ENCODE data around the gene BTLA.
"Not testable (repeated sequence)": the region's sequence is repeated elsewhere in the genome, so short reads cannot be mapped to it uniquely, and the experiment has no call there.

BTLA gene

DNA sequence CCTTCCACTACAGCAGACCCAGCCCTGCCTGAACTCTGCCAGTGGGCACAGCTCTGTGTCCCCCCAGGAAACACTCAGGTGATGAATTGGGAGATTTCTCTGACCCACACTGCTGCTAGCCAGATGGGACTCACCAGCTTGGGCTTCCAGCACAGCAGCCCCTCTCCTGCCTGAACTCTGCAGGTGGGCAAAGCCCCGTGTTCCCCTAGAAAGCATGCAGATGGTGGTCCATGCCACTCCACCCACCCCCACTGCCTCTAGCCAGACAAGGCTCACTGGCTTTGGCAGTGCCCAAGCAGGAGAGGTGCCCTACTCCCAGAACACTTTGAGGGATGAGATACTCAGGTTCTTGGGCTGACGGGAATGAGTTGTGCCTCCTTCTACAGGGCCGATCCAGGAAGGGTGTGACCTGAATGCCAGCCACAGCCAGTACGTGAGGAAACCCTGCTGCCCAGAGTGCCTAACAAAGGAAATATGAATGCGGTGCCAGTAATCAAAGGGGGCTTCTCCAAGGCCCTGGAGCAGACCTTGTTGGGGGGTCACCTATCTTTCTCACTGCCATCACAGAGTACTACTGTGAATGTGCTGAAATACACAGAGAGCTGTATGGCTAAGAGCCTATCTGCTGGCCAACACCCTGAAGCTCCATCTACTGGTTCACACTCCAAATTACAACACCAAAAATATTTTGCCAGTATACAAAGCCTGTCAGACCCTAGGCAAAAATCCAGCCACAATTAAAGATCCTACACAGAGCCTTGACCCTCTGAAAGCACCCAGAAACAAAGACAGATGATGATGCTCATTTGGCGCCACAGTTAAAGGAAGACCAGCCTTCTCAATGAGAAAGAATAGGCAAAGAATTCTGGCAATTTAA, 61.9 kb downstream of the BTLA start:
- DNase-seq = no peak

DNA sequence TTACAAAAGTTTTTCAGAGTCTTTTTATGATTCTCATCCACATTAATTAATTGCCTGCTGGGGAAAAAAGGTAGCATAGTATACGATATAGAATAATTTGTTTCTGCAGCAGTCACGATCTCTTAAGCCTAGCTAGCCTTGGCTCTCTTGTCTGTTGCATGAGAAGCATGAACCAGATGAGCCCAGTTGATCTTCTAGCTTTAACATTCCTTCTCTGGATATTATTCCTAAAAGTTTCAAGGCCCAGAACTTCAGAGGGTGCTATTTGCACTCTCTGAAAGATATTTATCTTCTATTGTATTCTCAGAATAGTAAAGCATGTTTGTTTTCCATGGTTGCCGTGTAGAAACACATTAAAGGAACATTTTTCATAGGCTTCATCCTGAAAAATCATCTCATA, 69.3 kb downstream of the BTLA start:
- no peak for DNase-seq

DNA sequence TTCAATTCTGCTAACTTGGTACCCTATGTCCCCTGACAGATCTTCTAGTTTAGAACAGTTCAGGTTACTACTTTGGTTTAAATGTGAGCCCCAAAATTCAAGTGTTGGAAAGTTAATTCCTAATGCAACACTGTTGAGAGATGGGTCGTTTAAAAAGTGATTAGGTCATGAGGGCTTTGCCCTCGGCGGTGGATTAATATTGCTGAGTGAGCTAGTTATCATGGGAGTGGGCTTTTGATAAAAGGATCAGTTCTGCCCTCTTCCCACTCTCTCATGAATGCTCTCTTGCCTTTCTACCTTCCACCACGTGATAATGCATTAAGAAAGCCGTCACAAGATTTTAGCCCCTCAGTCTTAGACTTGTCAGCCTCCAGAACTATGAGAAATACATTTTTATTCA, 72.1 kb downstream of the BTLA start:
- DNase-seq = no peak

DNA sequence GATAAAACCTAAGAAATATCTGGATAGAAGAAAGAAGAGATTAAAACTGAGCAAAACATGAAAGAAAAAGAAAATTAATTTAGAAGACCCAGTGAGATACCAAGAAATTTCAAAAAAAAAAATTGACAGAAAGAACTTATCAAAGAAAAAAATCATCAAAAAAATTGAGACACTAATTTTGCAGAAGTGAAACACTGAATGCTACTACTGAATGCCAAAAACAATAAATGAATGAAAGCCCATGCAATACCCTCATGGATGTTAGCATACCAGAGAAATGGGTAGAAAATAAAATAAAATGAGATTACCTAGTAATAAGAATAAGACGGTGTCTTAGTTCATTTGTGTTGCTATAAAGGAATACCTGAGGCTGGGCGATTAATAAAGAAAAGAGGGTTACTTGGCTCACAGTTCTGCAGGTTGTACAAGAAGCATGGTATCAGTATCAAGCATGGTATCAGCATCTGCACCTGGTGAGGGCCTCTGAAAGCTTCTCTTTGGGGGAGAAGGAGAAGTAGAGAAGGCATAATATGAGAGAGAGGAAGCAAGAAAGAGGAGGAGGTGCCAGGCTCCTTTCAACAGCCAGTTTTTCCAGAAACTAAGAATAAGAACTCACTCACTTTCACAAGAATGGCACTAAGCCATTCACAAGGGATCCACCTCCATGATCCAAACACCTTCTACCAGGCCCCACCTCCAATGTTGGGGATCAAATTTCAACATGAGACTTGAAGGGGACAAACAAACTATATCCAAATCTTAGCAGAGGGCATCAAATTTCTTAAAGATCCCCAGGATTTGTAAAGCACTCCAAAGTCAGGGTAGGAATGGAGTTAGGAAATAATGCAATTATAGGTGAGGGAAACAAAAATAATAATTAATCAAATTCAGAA, 73.2 kb downstream of the BTLA start:
- DNase-seq = no peak

DNA sequence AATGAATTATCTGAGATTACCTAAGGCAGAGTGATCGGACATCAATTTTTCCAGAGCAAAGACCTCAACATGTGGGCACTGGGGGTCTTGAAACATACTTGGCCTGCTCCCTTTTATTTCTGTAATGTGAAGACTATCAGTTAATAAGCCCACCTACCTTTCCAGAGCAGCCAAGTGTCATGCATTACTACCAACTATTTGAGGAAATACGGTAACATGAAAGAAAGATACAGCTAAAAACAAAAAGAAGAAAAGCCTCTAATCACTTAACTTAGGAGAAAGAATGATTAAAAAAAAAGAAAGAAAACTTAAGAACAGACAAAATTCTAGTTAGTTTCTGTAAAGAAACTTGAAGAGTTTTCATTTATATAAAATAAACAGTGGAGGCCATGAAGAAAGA, 73.9 kb downstream of the BTLA start:
- no peak for DNase-seq

DNA sequence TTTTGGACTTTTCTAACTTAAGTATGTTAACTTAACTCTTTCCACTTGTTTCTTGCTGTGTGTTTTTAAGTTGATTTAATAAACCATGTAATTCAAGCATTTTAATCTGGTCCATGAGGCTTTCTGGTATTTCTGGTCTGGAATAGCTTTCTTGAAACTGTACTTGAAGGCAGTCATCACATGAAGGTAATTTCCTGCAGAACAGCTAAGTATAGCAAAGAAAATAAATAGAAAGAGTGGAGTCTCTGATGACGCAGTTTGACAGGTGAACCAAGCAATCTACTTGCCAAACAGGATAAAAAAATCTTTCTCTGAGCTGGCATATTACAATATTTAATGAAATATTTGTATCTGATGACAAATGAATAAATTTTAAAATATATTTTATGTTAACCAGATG, 74.9 kb downstream of the BTLA start:
- no peak for DNase-seq

DNA sequence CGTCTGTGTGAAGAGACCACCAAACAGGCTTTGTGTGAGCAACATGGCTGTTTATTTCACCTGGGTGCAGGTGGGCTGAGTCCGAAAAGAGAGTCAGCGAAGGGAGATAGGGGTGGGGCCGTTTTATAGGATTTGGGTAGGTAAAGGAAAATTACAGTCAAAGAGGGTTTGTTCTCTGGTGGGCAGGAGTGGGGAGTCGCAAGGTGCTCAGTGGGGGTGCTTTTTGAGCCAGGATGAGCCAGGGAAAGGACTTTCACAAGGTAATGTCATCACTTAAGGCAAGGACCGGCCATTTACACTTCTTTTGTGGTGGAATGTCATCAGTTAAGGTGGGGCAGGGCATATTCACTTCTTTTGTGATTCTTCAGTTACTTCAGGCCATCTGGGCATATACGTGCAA, 76.4 kb downstream of the BTLA start:
- DNase-seq = not testable (repeated sequence)

DNA sequence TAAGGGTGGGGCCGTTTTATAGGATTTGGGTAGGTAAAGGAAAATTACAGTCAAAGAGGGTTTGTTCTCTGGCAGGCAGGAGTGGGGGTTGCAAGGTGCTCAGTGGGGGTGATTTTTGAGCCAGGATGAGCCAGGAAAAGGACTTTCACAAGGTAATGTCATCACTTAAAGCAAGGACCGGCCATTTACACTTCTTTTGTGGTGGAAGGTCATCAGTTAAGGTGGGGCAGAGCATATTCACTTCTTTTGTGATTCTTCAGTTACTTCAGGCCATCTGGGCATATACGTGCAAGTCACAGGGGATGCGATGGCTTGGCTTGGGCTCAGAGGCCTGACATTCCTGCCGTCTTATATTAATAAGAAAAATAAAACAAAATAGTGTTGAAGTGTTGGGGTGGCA, 80.7 kb downstream of the BTLA start:
- DNase-seq = not testable (repeated sequence)

DNA sequence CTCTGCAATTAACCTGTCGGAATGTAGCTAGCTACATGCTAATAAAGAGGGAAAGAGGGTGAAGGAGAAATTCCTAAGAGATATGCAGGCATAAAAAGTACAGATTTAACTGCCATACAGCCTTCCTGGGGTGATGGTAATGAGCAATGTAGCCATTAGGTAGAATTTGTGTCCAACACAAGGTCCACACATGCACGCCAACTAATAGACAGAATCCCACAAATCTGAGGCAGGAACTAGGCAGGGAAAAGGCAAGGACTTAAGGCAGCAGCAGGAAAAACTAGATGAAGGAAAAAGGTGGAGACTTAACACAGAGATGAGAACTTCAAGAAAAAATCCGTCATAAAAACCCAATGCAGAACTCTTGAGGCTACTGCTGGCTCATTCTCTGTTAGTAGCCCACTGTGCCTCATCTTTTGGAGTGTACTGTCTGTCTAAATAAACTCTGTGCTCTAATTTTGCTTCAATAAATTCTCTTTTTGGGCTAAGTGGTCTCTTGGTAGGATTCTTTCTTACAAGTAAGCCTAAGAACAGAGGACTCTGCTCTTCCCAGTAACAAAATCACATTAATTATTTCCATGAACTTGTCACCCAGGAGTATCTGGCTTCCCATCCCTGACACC, 81.5 kb downstream of the BTLA start:
- no peak for DNase-seq

DNA sequence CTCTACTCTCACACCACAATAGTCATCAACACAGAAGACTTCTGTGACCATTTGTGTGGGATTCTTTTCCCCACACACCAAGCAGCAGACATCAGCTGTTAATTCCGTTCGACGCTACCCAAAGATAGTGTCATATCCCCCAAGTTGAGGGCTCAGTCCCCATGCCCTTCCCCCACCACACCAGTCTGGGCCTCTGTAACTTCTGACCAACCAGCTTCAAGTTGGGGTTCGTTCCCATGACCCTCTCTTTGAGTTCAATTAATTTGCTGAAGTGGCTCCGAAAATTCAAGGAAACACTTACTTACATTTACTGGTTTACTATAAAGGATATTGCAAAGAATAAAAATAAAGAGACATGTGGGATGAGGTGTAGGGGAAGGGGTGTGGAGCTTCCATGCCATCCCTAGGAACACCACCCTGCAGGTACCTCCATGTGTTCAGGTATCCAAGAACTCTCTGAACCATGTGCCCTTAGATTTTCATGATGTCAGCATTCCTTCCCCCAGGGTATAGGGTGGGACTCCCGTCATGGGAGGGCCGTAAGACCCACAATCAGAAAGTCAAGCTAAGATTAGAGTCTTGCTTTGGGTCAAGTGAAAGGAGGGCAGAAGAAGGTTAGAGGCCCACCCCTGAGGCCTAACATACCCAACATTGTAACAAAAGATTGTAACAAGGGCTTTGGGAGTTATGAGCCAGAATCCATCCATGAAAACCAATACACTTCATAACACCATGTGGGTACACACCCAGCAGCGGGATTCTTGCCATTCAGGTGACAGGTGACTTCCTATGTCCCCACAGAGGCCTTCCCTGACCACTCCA, 82.7 kb downstream of the BTLA start:
- no peak for DNase-seq

DNA sequence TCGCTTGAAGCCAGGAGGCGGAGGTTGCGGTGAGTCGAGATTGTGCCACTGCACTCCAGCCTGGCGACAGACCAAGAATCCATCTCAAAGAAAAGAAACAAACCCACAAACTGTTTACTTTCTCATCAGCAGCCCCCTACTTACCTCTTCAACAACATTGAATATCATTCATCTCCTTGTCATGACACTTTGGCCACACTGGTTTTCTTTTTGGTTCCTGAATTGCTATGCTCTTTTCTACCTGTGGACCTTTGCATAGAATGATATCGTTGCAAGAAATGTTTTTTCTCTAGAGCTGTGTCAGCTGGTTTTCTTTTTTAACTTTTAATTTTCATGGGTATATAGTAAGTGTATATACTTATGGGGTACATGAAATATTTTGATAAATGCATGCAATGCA, 83.9 kb downstream of the BTLA start:
- DNase-seq = no peak

Measured in activated CD4-positive, alpha-beta T cell treated with anti-CD3 and anti-CD28 coated beads, Interleukin-2, amount 50 U/mL, for 4 hours (primary cell).